GM23248 (cell line): ENCODE measurements around the gene IRF4. TPM values are rescaled to one million over a fixed set of nuclear protein-coding genes. Genes with fewer than 3 reads are reported as not detected.

Experiments
- DNase-seq: peaks from one replicate; pipeline ENCODE4 v3.0.0-alpha.2; 2015
- H2AFZ ChIP-seq: fragments of 200-600 bp; sonication (generic); 2 replicates; pipeline ENCODE4 v1.6.1; 2016; ENCODE audit warnings: antibody characterized with exemption
- H3F3A ChIP-seq: fragments of 200-600 bp; sonication (generic); 2 replicates; pipeline ENCODE4 v1.6.1; 2016; ENCODE audit warnings: mild to moderate bottlenecking, antibody characterized with exemption, mixed run types; ENCODE audit not compliant: insufficient read depth
- H3K27ac ChIP-seq: fragments of 200-600 bp; sonication (generic); 2 replicates; pipeline ENCODE4 v1.5.1; 2016; ENCODE audit warnings: mild to moderate bottlenecking
- H3K27me3 ChIP-seq: fragments of 200-600 bp; sonication (generic); replicated peaks from 2 replicates; pipeline ENCODE4 v1.6.1; 2016; ENCODE audit warnings: mild to moderate bottlenecking; ENCODE audit not compliant: insufficient read depth
- H3K36me3 ChIP-seq: fragments of 200-600 bp; sonication (generic); 2 replicates; pipeline ENCODE4 v1.6.1; 2016; ENCODE audit warnings: low read depth, mild to moderate bottlenecking
- H3K4me1 ChIP-seq: fragments of 200-600 bp; sonication (generic); 2 replicates; pipeline ENCODE4 v1.6.1; 2016; ENCODE audit warnings: mild to moderate bottlenecking; ENCODE audit not compliant: insufficient read depth
- H3K4me2 ChIP-seq: fragments of 200-600 bp; sonication (generic); one replicate; pipeline ENCODE4 v1.6.1; 2016; ENCODE audit warnings: mild to moderate bottlenecking; ENCODE audit not compliant: unreplicated experiment
- H3K4me3 ChIP-seq: fragments of 200-600 bp; sonication (generic); 2 replicates; pipeline ENCODE4 v1.5.1; 2016; ENCODE audit warnings: mild to moderate bottlenecking
- H3K79me2 ChIP-seq: fragments of 200-600 bp; sonication (generic); 2 replicates; pipeline ENCODE4 v1.6.1; 2016; ENCODE audit warnings: mild to moderate bottlenecking; ENCODE audit not compliant: insufficient read depth
- H3K9ac ChIP-seq: fragments of 200-600 bp; sonication (generic); 2 replicates; pipeline ENCODE4 v1.6.1; 2016; ENCODE audit warnings: mild to moderate bottlenecking
- H3K9me2 ChIP-seq: fragments of 200-600 bp; sonication (generic); 2 replicates; pipeline ENCODE4 v1.6.1; 2016; ENCODE audit warnings: mixed run types, mild to moderate bottlenecking, moderate library complexity; ENCODE audit not compliant: insufficient read depth
- H3K9me3 ChIP-seq: fragments of 200-600 bp; sonication (generic); one replicate; pipeline ENCODE4 v1.6.1; 2017; ENCODE audit warnings: low read depth
- H4K20me1 ChIP-seq: fragments of 200-600 bp; sonication (generic); 2 replicates; pipeline ENCODE4 v1.6.0; 2016; ENCODE audit not compliant: insufficient read depth
- EZH2 ChIP-seq: fragments of 200-600 bp; sonication (generic); IDR thresholded peaks from 2 replicates; pipeline ENCODE4 v1.6.1; 2018; ENCODE audit warnings: antibody characterized with exemption, mild to moderate bottlenecking; ENCODE audit not compliant: insufficient read depth, poor library complexity, severe bottlenecking
- EZH2phosphoT487 ChIP-seq: fragments of 200-600 bp; sonication (generic); IDR thresholded peaks from 2 replicates; pipeline ENCODE4 v1.6.1; 2018; ENCODE audit warnings: antibody characterized with exemption, moderate library complexity, mild to moderate bottlenecking, low read depth; ENCODE audit not compliant: insufficient read depth
- WGBS, 2 experiments: methylation state at CpG; one replicate each; pipeline ENCODE4 v1.1.6; 2015 to 2017; ENCODE audit warnings: low lambda C conversion rate in 2 of 2, low coverage in 1 of 2; ENCODE audit errors: missing lambda C conversion rate in 2 of 2; 5-methylcytosine and 5-hydroxymethylcytosine counted together
- in situ Hi-C: fragments of 300-500 bp; cut with MboI; formaldehyde crosslinking; loops from 2 replicates; pipeline ENCODE4 v1.15.0; 2020
- polyA plus RNA-seq: library from polyadenylated mRNA; unstranded; fragments of >200 nt; fragmentation: Nextera tagmentation; extraction: Ambion mirVana; gene quantifications from 2 replicates; pipeline ENCODE4 v1.2.1, GENCODE V29; 2016
- total RNA-seq: library from RNA; depleted of rRNA; stranded (reverse); fragments of >200 nt; shearing (Covaris generic); gene quantifications from 2 replicates; pipeline ENCODE4 v1.2.3, GENCODE V29; 2014

The IRF4 gene
- total and polyA plus RNA-seq, 2 experiments from 2014 or later = 0.23 TPM; not detected in 1

- Histone ChIP-seq H3K4me1 (0 out of 2 replicates have a peak, but pooled peaks cover 4% of the 10 kb centered on the region), H3K4me2 (no peak overlapping the region), H3K27me3 (peaks cover 34% of the 10 kb centered on the region), H3K9ac (no peak overlapping the region), H3K9me2 (no peaks in the 10 kb centered on the region), H2AFZ (no peak overlapping the region), H3F3A (no peaks in the 10 kb centered on the region), H3K36me3 (no peaks in the 10 kb centered on the region), H3K27ac (no peak overlapping the region), H3K9me3 (no peaks in the 10 kb centered on the region), H3K79me2 (no peaks in the 10 kb centered on the region), H3K4me3 (no peak overlapping the region), H4K20me1 (no peaks in the 10 kb centered on the region)
- WGBS, 2 experiments = 75 to 79% methylated on average over 12 of the region's 12 CpGs
- DNase-seq = no peak
- TF ChIP-seq EZH2phosphoT487 = no peak
- TF ChIP-seq EZH2 = no peak
- in situ Hi-C loops = no loop called here
Measured at GRCh38 chr6:451336-451735, 59.8 kb downstream of the IRF4 start.

- in situ Hi-C loops = no loop called here
- WGBS, 2 experiments = 70 to 72% methylated on average over 8 of the region's 8 CpGs
- Histone ChIP-seq H2AFZ (no peak overlapping the region), H3K9me2 (no peaks in the 10 kb centered on the region), H3F3A (no peaks in the 10 kb centered on the region), H3K4me2 (no peak overlapping the region), H3K36me3 (no peaks in the 10 kb centered on the region), H3K79me2 (no peaks in the 10 kb centered on the region), H3K9me3 (no peaks in the 10 kb centered on the region), H3K4me1 (0 out of 2 replicates have a peak, but pooled peaks cover 4% of the 10 kb centered on the region), H3K4me3 (no peak overlapping the region), H3K9ac (no peak overlapping the region), H3K27me3 (peaks cover 34% of the 10 kb centered on the region), H3K27ac (no peak overlapping the region), H4K20me1 (no peaks in the 10 kb centered on the region)
- TF ChIP-seq EZH2phosphoT487 (no peak), EZH2 (no peak)
- no peak for DNase-seq
Measured at GRCh38 chr6:451847-452246, 60.3 kb downstream of the IRF4 start.

GRCh38 chr6:452301-453067, 60.9 kb downstream of the IRF4 start:
- Histone ChIP-seq H3K4me1 (0 out of 2 replicates have a peak, but pooled peaks cover 4% of the 10 kb centered on the region), H4K20me1 (no peaks in the 10 kb centered on the region), H3K27me3 (peaks cover 34% of the 10 kb centered on the region), H2AFZ (no peak overlapping the region), H3K27ac (no peak overlapping the region), H3K4me2 (no peak overlapping the region), H3K79me2 (no peaks in the 10 kb centered on the region), H3K9me2 (no peaks in the 10 kb centered on the region), H3F3A (no peaks in the 10 kb centered on the region), H3K9ac (no peak overlapping the region), H3K36me3 (no peaks in the 10 kb centered on the region), H3K4me3 (no peak overlapping the region), H3K9me3 (no peaks in the 10 kb centered on the region)
- DNase-seq = peak; percentile 59
- no peak for TF ChIP-seq EZH2phosphoT487
- no peak for TF ChIP-seq EZH2
- in situ Hi-C loops = no loop called here
- 39 to 47% methylated on average over 9 of the region's 9 CpGs for WGBS, 2 experiments

- no peak overlapping the region for H3K9ac ChIP-seq
- peaks cover 31% of the 10 kb centered on the region for H3K27me3 ChIP-seq
- no peak overlapping the region for H2AFZ ChIP-seq
- no peak overlapping the region for H3K27ac ChIP-seq
- no peaks in the 10 kb centered on the region for H3K79me2 ChIP-seq
- in situ Hi-C loops = no loop called here
- 0 out of 2 replicates have a peak, but pooled peaks cover 4% of the 10 kb centered on the region for H3K4me1 ChIP-seq
- H3F3A ChIP-seq = no peaks in the 10 kb centered on the region
- TF ChIP-seq EZH2phosphoT487 = no peak
- no peak for TF ChIP-seq EZH2
- no peaks in the 10 kb centered on the region for H3K9me2 ChIP-seq
- no peaks in the 10 kb centered on the region for H3K9me3 ChIP-seq
- H3K4me2 ChIP-seq = no peak overlapping the region
- 23 to 27% methylated on average over 13 of the region's 13 CpGs for WGBS, 2 experiments
- H4K20me1 ChIP-seq = no peaks in the 10 kb centered on the region
- H3K4me3 ChIP-seq = no peak overlapping the region
- DNase-seq = peak; percentile 59
- H3K36me3 ChIP-seq = no peaks in the 10 kb centered on the region
Measured at GRCh38 chr6:453152-453551, 61.6 kb downstream of the IRF4 start.
